A172 (cell line): ENCODE data around the gene DOK6. TPM values are rescaled to one million over a fixed set of nuclear protein-coding genes. Genes with fewer than 3 reads are reported as not detected.
"Not testable (repeated sequence)": the region's sequence is repeated elsewhere in the genome, so short reads cannot be mapped to it uniquely, and the experiment has no call there.

Experiments used
- DNase-seq: peaks from one replicate; pipeline ENCODE4 v3.0.0-alpha.2; 2015; ENCODE audit warnings: low spot score
- total RNA-seq: library from RNA; depleted of rRNA; stranded (reverse); fragments of >200 nt; shearing (Covaris generic); gene quantifications from 2 replicates; pipeline ENCODE4 v1.2.3, GENCODE V29; 2014

Gene DOK6
- total RNA-seq, 1 experiment from 2014 or later = not detected

- no peak for DNase-seq
Measured at GRCh38 chr18:69870736-69871135, 470.0 kb downstream of the DOK6 start.

DNA sequence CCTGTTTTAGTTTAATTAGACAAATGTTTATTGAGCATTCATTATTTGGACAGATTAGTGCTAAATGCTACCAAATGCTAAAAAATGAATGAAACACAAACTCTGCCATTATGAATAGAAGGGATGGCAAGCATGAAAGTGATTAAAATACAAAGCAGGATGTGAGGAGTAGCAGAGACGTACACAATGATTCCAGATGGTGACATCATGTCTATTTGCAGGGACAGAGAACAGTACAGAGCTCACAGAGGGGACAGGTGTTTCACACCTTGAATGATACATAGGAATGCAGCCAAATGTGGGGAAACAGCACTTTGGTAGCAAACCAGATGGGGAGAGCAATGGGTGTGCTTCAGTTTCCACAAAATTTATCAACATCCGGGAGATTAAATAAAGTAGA lies 470.7 kb downstream of the DOK6 start:
- DNase-seq = no peak

DNA sequence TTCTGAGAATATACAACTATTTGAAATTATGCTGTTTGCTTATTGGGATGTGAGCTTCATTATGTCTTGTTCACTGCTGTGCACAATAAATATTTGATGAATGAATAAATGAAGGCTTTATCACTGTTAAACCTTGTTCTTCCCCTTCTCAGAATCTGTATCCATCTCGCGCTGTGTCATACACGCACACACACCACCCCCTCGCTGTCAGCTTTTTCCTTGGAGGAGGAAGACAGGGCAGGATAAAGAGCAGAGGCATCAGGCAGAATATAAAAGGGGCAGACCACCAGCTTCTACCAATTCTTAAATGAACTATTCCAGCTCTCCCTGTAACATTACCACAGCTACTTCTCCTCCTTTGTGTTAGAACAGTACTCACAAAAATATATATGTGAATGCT lies 472.0 kb downstream of the DOK6 start:
- no peak for DNase-seq

- peak; percentile 7 for DNase-seq
Measured at GRCh38 chr18:69874058-69874457, 473.4 kb downstream of the DOK6 start.

- DNase-seq = no peak
Measured at GRCh38 chr18:69876490-69876889, 475.8 kb downstream of the DOK6 start.

GRCh38 chr18:69878213-69878933 lies 477.7 kb downstream of the DOK6 start:
- no peak for DNase-seq

- not testable (repeated sequence) for DNase-seq
Measured at GRCh38 chr18:69879051-69879450, 478.4 kb downstream of the DOK6 start.

- no peak for DNase-seq
Measured at GRCh38 chr18:69880083-69880482, 479.4 kb downstream of the DOK6 start.

DNA sequence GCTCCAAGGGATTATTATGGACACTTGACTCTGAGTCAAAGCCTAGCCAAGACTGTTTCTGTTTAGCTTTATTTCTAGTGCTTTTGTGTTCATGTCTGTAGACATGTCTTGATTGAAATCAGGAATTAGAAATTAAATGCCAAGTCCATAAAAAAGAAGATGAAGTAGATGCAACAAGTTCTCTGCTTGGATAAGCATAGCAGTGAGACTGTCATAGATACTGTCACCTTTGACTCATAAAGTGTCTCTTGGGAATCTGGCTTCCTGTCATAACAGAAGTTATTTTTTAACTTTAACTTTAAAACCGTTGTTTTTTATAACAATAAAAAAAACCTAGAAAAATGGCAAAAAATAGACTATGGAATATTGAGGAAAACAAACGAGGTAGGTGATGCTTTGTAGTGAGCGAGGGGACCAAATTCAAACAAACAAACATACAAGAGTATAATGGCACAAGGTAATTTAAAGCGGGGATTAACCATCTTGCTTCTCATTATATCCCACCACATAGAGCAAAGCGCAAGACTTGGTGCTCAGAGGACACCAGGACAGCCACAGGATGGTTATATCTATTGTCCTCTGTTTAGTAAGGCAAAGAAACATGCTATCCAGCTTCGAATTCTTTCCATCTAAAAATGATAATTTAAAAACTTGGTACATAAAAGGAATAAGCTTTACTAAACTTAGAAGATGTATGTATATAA lies 482.4 kb downstream of the DOK6 start:
- no peak for DNase-seq

GRCh38 chr18:69883781-69884180 lies 483.1 kb downstream of the DOK6 start:
- no peak for DNase-seq

GRCh38 chr18:69885355-69885754 lies 484.7 kb downstream of the DOK6 start:
- no peak for DNase-seq

- no peak for DNase-seq
Measured at GRCh38 chr18:69885841-69886531, 485.3 kb downstream of the DOK6 start.

GRCh38 chr18:69887256-69887655 lies 486.6 kb downstream of the DOK6 start:
- DNase-seq = no peak

GRCh38 chr18:69889009-69889408 lies 488.3 kb downstream of the DOK6 start:
- DNase-seq = no peak

DNA sequence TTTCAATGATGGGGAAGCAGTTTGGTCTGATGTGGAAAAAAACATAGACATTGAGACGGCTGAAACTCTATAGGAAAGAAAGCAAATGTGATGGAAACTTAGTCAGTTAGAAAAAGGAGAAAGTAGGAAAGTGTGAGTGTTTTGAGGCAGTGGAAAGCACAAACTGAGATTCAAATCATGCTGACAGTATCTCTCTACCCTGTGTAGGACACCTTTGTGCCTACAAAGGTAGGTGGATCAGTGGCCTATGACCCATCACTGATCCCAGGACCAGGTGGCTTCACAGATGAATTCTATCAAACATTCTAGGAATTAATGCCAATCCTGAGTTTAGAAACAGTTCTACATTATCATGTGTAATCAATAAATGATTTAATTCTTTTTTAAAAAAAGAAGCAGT lies 489.9 kb downstream of the DOK6 start:
- DNase-seq = no peak

DNA sequence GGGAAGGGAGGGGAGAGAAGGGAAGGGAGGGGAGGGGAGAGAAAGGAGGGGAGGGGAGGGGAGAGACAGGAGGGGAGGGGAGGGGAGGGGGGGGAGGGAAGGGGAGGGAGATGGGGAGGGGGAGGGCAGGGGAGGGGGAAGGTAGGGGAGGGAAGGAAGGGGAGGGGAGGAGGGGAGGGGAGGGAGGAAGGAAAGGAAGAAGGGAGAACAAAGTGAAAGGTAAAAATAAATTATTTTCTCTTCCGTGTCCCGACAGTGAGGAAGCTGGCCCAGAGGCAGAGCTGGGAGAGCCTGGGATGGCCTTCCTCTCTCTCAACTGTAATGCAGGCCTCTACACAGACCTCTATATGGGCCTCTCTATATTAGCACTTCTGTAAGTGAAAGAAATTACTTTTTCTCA lies 493.8 kb downstream of the DOK6 start:
- no peak for DNase-seq

DNA sequence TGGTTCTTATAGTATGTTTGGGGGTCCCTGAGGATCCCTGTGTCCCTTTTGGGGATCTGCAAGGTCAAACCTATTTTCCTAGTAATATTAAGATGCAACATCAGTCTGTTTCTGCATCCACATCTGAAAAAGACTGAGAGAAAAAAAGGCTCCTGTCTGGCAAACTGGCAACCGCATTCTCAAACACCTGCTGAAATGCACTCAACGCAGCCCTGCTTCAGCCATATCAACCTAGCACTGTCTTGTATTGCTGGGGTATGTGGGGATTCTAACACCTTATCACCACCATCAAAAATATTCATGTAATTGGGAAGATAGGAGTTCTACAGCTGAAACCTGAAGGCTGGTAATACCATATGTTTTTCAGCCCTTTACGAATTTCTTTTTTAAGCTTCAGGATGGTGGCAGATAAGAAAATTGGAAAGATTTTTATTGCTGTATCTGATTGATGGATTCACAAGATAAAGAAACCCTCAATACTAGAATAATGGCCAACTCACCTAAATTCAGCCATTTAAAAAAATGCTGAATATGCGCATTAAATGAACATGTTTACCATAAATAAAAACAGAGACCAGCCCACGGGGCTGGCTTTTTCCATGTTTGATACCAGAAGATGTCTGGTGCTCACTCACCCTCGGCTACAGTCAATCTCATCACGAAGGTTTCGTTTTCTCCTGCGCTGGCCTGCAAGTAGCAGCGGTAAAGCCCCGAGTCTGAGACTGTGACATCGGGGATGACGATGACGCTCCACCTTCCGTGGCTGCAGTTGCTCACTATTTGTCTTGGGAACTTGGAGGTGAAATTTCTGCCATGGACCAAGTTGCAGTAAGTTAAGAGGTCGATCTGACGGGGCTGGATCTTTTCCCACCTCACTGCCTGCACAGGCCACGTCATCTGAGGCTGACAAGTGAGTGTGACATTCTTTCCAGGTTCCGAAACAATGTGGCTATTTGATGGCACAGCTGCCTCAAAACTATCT lies 494.7 kb downstream of the DOK6 start:
- no peak for DNase-seq

GRCh38 chr18:69897397-69898108 lies 496.9 kb downstream of the DOK6 start:
- DNase-seq = no peak

DNA sequence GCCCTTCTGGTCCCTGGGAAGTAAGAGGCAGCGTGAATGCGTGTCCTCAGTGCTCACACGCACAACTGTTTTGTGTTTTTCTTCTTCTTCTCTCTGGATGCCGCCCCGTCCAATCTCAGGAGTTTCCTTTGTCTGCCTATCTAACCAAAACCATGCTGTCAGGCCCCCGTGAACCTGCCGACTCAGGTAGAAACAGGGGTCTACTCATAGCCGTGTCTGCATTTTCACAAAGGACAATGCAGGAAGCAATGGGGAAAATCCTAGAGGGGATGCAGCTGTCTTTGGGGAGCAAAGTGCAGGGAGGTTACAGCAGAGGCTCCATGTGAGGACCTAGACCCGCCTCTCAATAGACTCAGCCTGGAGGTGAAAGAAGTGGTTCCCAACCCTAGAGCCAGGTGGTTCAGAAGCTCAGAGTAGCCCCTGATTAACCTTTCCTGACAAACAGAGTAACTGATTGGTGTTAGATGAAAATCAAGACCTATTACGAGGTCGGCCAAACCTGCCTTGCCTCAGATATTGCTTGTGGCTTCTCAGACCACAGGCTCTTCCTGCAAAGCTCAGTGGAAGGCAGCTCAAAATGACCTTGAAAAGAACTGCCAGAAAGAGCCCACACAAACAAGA lies 497.7 kb downstream of the DOK6 start:
- no peak for DNase-seq
